K562 (cell line): ENCODE measurements around the gene CUL1.

ENCODE experiments used
- ATF4 ChIP-seq: fragments of 450-650 bp; formaldehyde crosslinking; IDR thresholded peaks from 2 replicates; pipeline ENCODE4 v1.4.0; 2022; ENCODE audit warnings: mild to moderate bottlenecking, moderate library complexity
- CEBPB ChIP-seq: fragments of 450-650 bp; IDR thresholded peaks from 2 replicates; pipeline ENCODE4 v1.6.1; 2016; ENCODE audit warnings: missing genetic modification characterization, missing compliant biosample characterization
- CREM ChIP-seq: IDR thresholded peaks from 2 replicates; pipeline ENCODE4 v1.6.1; 2014; ENCODE audit warnings: antibody characterized with exemption, low read depth
- EZH2 ChIP-seq: IDR thresholded peaks from 2 replicates; pipeline ENCODE4 v1.6.1; 2012; ENCODE audit warnings: low read depth, mild to moderate bottlenecking, inconsistent platforms, low read length, borderline replicate concordance
- MEF2A ChIP-seq: IDR thresholded peaks from 2 replicates; pipeline ENCODE4 v1.6.1; 2011; ENCODE audit warnings: low read depth, mild to moderate bottlenecking, low read length, moderate library complexity; ENCODE audit not compliant: control insufficient read depth
- MTA3 ChIP-seq: fragments of 450-650 bp; formaldehyde crosslinking; IDR thresholded peaks from 2 replicates; pipeline ENCODE4 v1.6.1; 2017; ENCODE audit warnings: mild to moderate bottlenecking, borderline replicate concordance
- NBN ChIP-seq: fragments of 450-650 bp; IDR thresholded peaks from 2 replicates; pipeline ENCODE4 v1.6.1; 2016; ENCODE audit warnings: low read depth, mild to moderate bottlenecking
- NCOA1 ChIP-seq: fragments of 450-650 bp; IDR thresholded peaks from 2 replicates; pipeline ENCODE4 v1.6.1; 2016; ENCODE audit warnings: low read depth
- POLR2A ChIP-seq: fragments of 450-650 bp; conservative IDR thresholded peaks from 2 replicates; pipeline ENCODE4 v1.6.1; 2016
- SRF ChIP-seq, 2 experiments: fragments of 250-450, 450-650 bp in 1 of 2; sonication (Bioruptor Pico) in 1 of 2; sonication (generic) in 1 of 2; formaldehyde crosslinking; IDR thresholded peaks; 2 replicates each; pipeline versions ENCODE4 v1.5.0 to v1.5.1; 2020 to 2022; ENCODE audit warnings: mild to moderate bottlenecking in 1 of 2, missing genetic modification reagents in 1 of 2
- U2AF2 ChIP-seq: fragments of 200-400 bp; formaldehyde crosslinking; optimal IDR thresholded peaks from 2 replicates; pipeline ENCODE3; 2017; ENCODE audit warnings: low read depth, mild to moderate bottlenecking, low read length
- ZNF12 ChIP-seq: sonication (generic); formaldehyde crosslinking; IDR thresholded peaks from 2 replicates; pipeline ENCODE4 v1.4.0; 2020; ENCODE audit warnings: mild to moderate bottlenecking, missing genetic modification reagents
- ZNF780A ChIP-seq: fragments of 250-450 bp; sonication (Bioruptor Pico); IDR thresholded peaks from 2 replicates; pipeline ENCODE4 v1.5.0; 2021; ENCODE audit warnings: mild to moderate bottlenecking
- TF ChIP-seq, protein P1 (sequence below), 3 experiments: IDR thresholded peaks in 2 of 3; conservative IDR thresholded peaks in 1 of 3; 2 replicates each; pipeline ENCODE4 v1.5.1; 2011 to 2012; ENCODE audit warnings: low read length in 3 of 3, mild to moderate bottlenecking in 3 of 3, control low read depth in 2 of 3, improper control_type of control experiment in 1 of 3, inconsistent platforms in 1 of 3, low read depth in 1 of 3, mixed read lengths in 1 of 3, moderate library complexity in 1 of 3; ENCODE audit not compliant: insufficient read depth in 2 of 3

- TF ChIP-seq NBN (no peak), NCOA1 (no peak), POLR2A (no peak), SRF (CRISPR knock-in tag; IDR thresholded peaks at IDR 0.05) (no peak), U2AF2 (no peak), ZNF12 (no peak), EZH2 (no peak), MEF2A (no peak), ZNF780A (CRISPR knock-in tag) (no peak), ATF4 (CRISPR knock-in tag) (no peak), CEBPB (no peak), CREM (no peak), MTA3 (no peak)
- TF ChIP-seq, protein P1, sequence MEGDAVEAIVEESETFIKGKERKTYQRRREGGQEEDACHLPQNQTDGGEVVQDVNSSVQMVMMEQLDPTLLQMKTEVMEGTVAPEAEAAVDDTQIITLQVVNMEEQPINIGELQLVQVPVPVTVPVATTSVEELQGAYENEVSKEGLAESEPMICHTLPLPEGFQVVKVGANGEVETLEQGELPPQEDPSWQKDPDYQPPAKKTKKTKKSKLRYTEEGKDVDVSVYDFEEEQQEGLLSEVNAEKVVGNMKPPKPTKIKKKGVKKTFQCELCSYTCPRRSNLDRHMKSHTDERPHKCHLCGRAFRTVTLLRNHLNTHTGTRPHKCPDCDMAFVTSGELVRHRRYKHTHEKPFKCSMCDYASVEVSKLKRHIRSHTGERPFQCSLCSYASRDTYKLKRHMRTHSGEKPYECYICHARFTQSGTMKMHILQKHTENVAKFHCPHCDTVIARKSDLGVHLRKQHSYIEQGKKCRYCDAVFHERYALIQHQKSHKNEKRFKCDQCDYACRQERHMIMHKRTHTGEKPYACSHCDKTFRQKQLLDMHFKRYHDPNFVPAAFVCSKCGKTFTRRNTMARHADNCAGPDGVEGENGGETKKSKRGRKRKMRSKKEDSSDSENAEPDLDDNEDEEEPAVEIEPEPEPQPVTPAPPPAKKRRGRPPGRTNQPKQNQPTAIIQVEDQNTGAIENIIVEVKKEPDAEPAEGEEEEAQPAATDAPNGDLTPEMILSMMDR (IDR thresholded peaks at IDR 0.05 in 2 of 3, conservative IDR thresholded peaks at IDR 0.05 in 1 of 3; ENCODE audit: insufficient read depth in 2 of 3, low read depth in 1 of 3, low read length in 3 of 3): no peak
Observed at GRCh38 chr7:148811892-148812291, 113.2 kb downstream of the CUL1 start.
